ENCODE measurements around the gene CTDP1. TPM values are rescaled to one million over a fixed set of nuclear protein-coding genes. Genes with fewer than 3 reads are reported as not detected.
"Not testable (repeated sequence)": the region's sequence is repeated elsewhere in the genome, so short reads cannot be mapped to it uniquely, and the experiment has no call there.

CTDP1 gene
- total RNA-seq, 1 experiment from 2014 or later, result 33.7 TPM

GRCh38 chr18:79718878-79719477 lies 39.4 kb downstream of the CTDP1 start:
- Histone ChIP-seq H2AFZ (ENCODE audit: low read length) (no peak overlapping the region), H2BK20ac (ENCODE audit: low read depth, low read length, poor library complexity, severe bottlenecking) (no peak overlapping the region), H3K4ac (ENCODE audit: low read depth, low read length) (no peak overlapping the region), H2BK120ac (ENCODE audit: low read depth, low read length, poor library complexity, severe bottlenecking) (no peak overlapping the region), H3K23ac (ENCODE audit: insufficient read length, low read depth, low read length) (no peak overlapping the region), H2BK12ac (ENCODE audit: insufficient read length, low read depth, low read length) (no peak overlapping the region), H3K18ac (ENCODE audit: insufficient read length, low read depth, low read length) (no peak overlapping the region), H3T11ph (ENCODE audit: low read length) (no peak overlapping the region), H4K8ac (replicated peaks; ENCODE audit: insufficient read length, low read depth, low read length) (no peak overlapping the region), H2AK5ac (ENCODE audit: insufficient read length, low read length) (no peak overlapping the region), H4K5ac (ENCODE audit: insufficient read length, low read depth, low read length) (no peak overlapping the region), H2BK5ac (ENCODE audit: insufficient read length, low read length) (no peak overlapping the region), H3K23me2 (ENCODE audit: insufficient read length, low read depth, low read length, poor library complexity, severe bottlenecking) (no peaks in the 10 kb centered on the region), H3K9ac (ENCODE audit: extremely low read depth, insufficient read length, low read length) (no peak overlapping the region), H3K27ac (ENCODE audit: insufficient read length, low read depth, low read length) (no peak overlapping the region), H4K91ac (ENCODE audit: insufficient read length, low read depth, low read length) (no peak overlapping the region), H3K4me1 (ENCODE audit: insufficient read depth, low read length) (no peaks in the 10 kb centered on the region), H3K9me3 (ENCODE audit: control insufficient read depth, low read depth, low read length) (no peaks in the 10 kb centered on the region), H3K27me3 (ENCODE audit: insufficient read depth, low read length) (no peaks in the 10 kb centered on the region), H3K79me2 (ENCODE audit: insufficient read depth, low read length) (no peaks in the 10 kb centered on the region), H4K20me1 (ENCODE audit: control insufficient read depth, insufficient read depth, insufficient read length) (peaks cover 3% of the 10 kb centered on the region), H2BK15ac (ENCODE audit: low read depth, low read length) (no peak overlapping the region), H3K4me2 (ENCODE audit: insufficient read depth, insufficient read length, low read length) (no peak overlapping the region), H3K14ac (ENCODE audit: insufficient read depth, low read length) (no peak overlapping the region), H3K56ac (ENCODE audit: insufficient read length, low read depth, low read length) (no peak overlapping the region), H3K79me1 (ENCODE audit: insufficient read depth, low read depth, low read length, poor library complexity, severe bottlenecking) (peaks cover 2% of the 10 kb centered on the region)
- no peaks in the 10 kb centered on the region for H3K27me3 Mint-ChIP-seq (ENCODE audit: low read depth)
- no peak for DNase-seq
- H3K4me1 Mint-ChIP-seq, result no peaks in the 10 kb centered on the region
- peaks cover 39 to 69% (median 56%) of the 10 kb centered on the region in 3 experiments; a peak in 6 of 7 replicates for H3K36me3 Mint-ChIP-seq (ENCODE audit: insufficient read depth in 1 of 3, low read depth in 3 of 3)
- TF ChIP-seq CTCF (conservative IDR thresholded peaks at IDR 0.05), result no peak
- WGBS (ENCODE audit: extremely low coverage, insufficient read length, low lambda C conversion rate), result no CpG with 5 or more reads among the region's 30 CpGs
- H3K9me3 Mint-ChIP-seq, result no peaks in the 10 kb centered on the region
- H3K4me3 Mint-ChIP-seq, result peak overlapping the region in 1 of 2 experiments; percentile 32; a peak in 2 of 5 replicates
- H3K27ac Mint-ChIP-seq, result peak overlapping the region in 1 of 3 experiments; percentile 61; a peak in 1 of 7 replicates

GRCh38 chr18:79719478-79720358 lies 40.1 kb downstream of the CTDP1 start:
- H3K23ac ChIP-seq (ENCODE audit: insufficient read length, low read depth, low read length); H2BK120ac ChIP-seq (ENCODE audit: low read depth, low read length, poor library complexity, severe bottlenecking); H2AK5ac ChIP-seq (ENCODE audit: insufficient read length, low read length); H2BK12ac ChIP-seq (ENCODE audit: insufficient read length, low read depth, low read length); H2BK20ac ChIP-seq (ENCODE audit: low read depth, low read length, poor library complexity, severe bottlenecking); H3K4me1 ChIP-seq (ENCODE audit: insufficient read depth, low read length); H3K4me2 ChIP-seq (ENCODE audit: insufficient read depth, insufficient read length, low read length); H3K27me3 Mint-ChIP-seq (ENCODE audit: low read depth); H3K56ac ChIP-seq (ENCODE audit: insufficient read length, low read depth, low read length); H4K91ac ChIP-seq (ENCODE audit: insufficient read length, low read depth, low read length); H4K20me1 ChIP-seq (ENCODE audit: control insufficient read depth, insufficient read depth, insufficient read length); H3K14ac ChIP-seq (ENCODE audit: insufficient read depth, low read length); H3K9me3 Mint-ChIP-seq; H3K27ac ChIP-seq (ENCODE audit: insufficient read length, low read depth, low read length); H3K27me3 ChIP-seq (ENCODE audit: insufficient read depth, low read length); H4K5ac ChIP-seq (ENCODE audit: insufficient read length, low read depth, low read length); H4K8ac ChIP-seq (replicated peaks; ENCODE audit: insufficient read length, low read depth, low read length); H3K4me3 Mint-ChIP-seq; H3K23me2 ChIP-seq (ENCODE audit: insufficient read length, low read depth, low read length, poor library complexity, severe bottlenecking); H3K27ac Mint-ChIP-seq; H3K9me3 ChIP-seq (ENCODE audit: control insufficient read depth, low read depth, low read length); H3T11ph ChIP-seq (ENCODE audit: low read length); H2AFZ ChIP-seq (ENCODE audit: low read length); H3K79me1 ChIP-seq (ENCODE audit: insufficient read depth, low read depth, low read length, poor library complexity, severe bottlenecking); H2BK15ac ChIP-seq (ENCODE audit: low read depth, low read length); H3K4ac ChIP-seq (ENCODE audit: low read depth, low read length); H3K79me2 ChIP-seq (ENCODE audit: insufficient read depth, low read length); H3K18ac ChIP-seq (ENCODE audit: insufficient read length, low read depth, low read length); H3K4me1 Mint-ChIP-seq; H3K9ac ChIP-seq (ENCODE audit: extremely low read depth, insufficient read length, low read length); H2BK5ac ChIP-seq (ENCODE audit: insufficient read length, low read length); DNase-seq: not testable (repeated sequence)
- no CpG with 5 or more reads among the region's 19 CpGs for WGBS (ENCODE audit: extremely low coverage, insufficient read length, low lambda C conversion rate)
- peaks cover 39 to 76% (median 57%) of the 10 kb centered on the region in 3 experiments; a peak in 6 of 7 replicates for H3K36me3 Mint-ChIP-seq (ENCODE audit: insufficient read depth in 1 of 3, low read depth in 3 of 3)

All from H9 (cell line).